Hypothalamus (tissue), 51 donors: ENCODE results near the gene H3-3A.

Experiments used
- DNase-seq, 51 donors: peaks; one replicate each; lab custom pipeline; 2025; lab: John Stamatoyannopoulos, UW

H3-3A gene

GRCh38 chr1:226062558-226063223 is at the start of gene H3-3A:
Gene H3-3A (plus strand): TSS chr1:226062716. CDS start chr1:226064352, 1,636 bp downstream.
- DNase-seq: peak; percentile 73 to 99 (median 95)

DNA sequence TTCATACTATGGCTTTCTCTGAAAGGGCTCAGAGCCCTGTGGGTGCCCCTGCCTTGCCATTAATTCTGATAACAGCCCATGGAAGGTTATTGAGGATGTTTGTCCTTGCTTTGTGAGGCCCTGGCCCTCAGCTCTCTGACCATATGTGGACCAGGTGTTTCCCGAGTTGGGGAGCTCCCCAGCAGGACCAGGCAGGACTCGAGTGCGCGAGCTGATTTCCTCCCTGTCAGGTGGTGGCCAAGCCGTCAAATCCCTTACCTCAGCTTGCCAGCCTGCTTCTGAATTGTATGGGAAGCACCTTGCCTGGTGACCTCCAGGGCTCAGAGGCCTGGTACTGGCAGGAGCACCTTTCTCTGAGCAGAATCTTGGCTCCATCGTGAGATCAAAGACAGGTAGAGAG is 45.4 kb upstream of the H3-3A start:
- DNase-seq: no peak

GRCh38 chr1:226019572-226019971 is 42.9 kb upstream of the H3-3A start:
- no peak for DNase-seq

- no peak for DNase-seq
Measured at GRCh38 chr1:226021401-226021800, 41.1 kb upstream of the H3-3A start.

DNA sequence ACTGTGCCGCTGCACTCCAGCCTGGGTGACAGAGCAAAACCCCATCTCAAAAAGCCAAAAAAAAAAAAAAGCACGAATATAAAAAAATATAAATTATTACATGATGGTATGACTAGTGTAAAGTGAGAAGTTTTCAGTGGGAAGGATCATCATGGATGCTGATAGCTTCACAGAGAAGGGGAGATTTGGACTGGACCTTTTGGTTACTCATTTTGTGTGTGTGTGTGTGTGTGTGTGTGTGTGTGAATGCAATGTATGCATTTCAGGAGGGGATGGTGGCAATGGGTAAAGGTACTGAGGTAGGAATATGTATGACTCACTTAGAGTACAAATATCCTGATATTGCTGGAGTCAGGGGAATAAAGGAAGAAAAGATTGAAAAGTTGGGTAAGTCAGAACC is 40.7 kb upstream of the H3-3A start:
- DNase-seq: no peak

DNA sequence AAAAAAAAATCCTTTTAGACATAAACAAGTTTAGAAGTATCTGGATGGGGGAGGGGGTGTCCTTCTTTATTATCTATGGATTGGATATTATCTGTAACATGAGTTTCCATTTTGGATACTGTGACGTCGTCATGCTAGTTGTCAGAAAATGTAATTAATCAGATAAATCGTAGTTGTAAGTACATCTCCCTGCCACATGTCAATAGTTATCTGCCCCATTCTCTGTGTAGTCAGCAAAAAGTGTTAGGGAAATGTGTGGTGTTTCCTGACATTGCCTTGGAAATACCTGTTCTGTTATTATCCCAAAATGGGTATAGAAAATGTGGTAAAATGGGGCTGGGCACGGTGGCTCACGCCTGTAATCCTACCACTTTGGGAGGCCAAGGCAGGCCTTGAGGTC is 38.8 kb upstream of the H3-3A start:
- no peak for DNase-seq

DNA sequence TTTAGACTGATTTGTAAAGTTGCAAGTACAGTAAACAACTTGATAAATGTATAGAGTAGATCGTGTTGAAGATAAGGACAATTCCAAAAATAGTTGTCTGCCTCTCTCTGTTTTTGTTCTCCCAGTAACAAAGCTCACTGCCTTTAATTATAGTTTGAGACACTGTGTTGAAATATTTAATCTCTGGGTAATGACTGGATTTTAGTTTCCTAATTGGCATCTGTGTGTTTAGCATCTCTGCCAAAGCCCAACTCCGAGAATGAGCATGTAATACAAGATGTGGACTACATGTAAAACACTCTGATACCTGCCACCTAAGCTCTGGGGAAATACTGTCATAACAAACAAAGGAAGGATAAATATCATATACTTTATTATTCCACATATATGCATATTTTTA is 35.7 kb upstream of the H3-3A start:
- DNase-seq: no peak

GRCh38 chr1:226027538-226028217 is 34.8 kb upstream of the H3-3A start:
- no peak for DNase-seq

DNA sequence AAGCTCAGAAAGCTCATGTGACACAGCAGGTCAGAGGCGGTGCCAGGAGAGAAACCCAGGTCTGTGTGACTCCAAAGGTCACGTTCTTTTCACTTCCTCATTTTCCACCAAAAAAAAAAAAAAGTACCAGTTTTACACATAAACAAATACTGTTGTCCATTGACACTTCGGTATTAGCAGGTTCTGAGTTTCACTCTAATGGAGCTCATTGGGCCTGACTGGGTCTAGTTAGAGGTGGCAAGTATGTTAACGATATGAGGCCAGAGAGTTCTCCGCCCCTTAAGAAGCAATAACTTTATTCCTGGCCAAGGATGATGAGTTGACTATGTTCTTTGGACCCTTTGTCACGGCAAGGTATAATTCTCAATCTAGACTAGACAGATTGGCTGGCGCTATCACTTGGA is 33.4 kb upstream of the H3-3A start:
- no peak for DNase-seq

DNA sequence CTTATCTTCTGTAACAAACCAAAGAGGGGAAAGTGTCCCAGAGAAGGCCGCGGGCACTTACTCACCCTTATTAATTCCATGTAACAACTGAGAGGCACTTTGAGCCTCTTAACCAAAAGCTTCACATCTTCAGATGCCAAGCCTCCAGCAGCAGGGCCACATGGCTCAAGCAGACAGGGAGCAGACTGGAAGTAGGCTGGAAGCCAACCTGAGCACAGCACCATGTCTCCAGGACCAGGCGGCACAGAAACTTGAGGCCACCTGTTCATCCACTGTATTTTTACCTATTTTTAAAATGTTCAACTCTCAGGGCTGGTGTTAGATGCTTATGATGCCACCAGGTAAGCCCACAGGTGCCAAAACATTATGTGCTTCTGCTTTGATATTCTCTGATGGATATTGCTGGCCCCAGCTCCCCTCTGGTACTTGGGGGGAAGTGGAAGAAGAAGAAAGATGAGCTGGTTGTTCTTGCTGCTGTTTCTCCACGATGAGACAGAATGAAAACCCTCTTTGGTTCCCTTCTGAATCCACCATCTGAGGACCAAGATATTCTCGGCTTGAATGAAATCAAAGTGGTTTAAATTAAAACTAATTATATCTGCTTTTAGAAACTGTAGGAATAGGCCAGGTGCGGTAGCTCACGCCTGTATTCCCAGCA is 32.8 kb upstream of the H3-3A start:
- DNase-seq: no peak

GRCh38 chr1:226033582-226033981 is 28.9 kb upstream of the H3-3A start:
- no peak for DNase-seq

GRCh38 chr1:226033991-226034390 is 28.5 kb upstream of the H3-3A start:
- no peak for DNase-seq

DNA sequence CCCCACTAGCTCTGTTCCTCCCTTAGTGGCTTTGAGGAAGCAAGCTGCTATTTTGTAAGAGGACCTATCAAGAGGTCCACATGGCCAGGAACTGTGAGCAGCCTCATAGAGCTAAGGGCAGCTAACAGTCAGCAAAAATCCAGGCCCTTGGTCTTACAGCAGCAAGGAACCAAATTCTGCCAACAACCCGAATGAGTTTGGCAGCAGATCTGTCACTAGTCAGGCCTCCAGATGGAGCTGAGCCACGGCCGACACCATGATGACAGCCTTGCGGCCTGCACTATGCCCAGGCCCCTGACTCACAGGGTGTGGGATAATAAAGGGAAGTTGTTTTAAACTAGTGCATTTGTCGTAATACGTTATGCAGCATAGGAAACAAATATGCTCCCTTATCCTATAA is 28.0 kb upstream of the H3-3A start:
- DNase-seq: peak in 43 of 51 donors; percentile 2 to 78 (median 57)

- no peak for DNase-seq
Measured at GRCh38 chr1:226035915-226036314, 26.6 kb upstream of the H3-3A start.

DNA sequence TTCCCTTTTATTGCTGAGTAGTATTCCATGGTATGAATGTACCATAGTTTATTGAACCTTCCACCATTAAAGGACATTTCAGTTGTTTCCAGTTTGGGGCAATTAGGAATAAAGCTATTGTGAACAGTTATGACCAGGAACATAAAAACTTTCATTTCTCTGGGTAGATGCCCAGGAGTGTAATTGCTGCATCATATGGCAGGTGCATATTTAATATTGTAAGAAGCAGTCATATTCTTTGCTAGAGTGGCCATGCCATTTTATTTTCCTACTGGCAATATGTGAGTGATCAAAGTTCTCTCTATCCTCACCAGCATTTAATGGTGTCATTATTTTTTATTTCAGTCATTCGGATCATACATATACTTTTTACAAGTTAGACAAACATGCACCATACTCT is 23.9 kb upstream of the H3-3A start:
- DNase-seq: no peak

DNA sequence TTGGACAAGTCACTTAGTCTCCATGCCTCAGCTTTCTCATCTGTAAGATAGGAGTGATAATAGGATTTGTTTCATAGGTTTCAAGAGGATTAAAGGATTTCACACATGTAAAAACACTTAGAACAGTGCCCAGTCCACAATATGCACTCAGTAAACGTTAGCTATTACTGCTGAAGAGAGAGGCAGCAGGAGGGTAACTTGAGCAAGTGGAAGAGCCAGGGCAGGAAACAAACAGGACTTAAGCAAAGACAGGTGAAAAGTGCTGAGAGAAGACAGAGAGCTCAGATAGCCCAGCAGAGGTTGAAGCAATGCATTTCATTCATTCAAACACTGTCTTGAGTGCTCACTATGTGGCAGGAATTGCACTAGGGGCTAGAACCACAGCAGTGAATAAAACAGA is 21.1 kb upstream of the H3-3A start:
- DNase-seq: no peak

- no peak for DNase-seq
Measured at GRCh38 chr1:226044514-226045101, 17.9 kb upstream of the H3-3A start.

DNA sequence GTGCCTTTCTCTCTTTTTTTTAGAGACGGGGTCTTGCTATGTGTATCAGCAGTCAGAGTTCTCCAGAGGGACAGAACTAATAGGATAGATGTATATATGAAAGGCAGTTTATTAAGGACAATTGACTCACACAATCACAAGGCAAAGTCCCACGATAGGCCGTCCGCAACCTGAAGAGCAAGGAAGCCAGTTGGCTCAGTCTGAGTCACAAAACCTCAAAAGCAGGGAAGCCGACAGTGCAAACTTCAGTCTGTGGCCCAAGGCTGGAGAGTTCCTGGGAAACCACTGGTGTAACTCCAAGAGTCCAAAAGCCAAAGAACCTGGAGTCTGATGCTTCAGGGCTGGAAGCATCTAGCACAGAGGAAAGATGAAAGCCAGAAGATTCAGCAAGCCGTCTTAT is 16.3 kb upstream of the H3-3A start:
- no peak for DNase-seq

DNA sequence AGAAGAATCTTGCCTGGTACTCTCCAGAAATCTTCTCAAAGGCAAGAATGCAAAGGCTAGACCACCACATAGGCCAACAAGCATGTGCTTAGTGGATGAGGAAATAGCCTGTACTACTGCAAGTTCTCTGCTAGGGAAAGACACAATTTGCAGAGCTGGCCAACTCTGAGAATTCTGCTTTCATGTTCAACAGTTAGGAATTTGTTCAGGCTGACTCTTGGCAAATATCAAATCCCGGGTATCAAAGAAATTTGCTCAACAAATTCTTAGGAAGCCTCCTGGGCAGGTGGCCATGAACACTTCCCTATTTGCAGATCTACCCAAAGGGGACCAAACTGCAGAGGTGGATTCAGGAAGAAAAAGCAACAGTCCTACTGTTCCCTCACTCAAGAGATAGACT is 15.0 kb upstream of the H3-3A start:
- no peak for DNase-seq

DNA sequence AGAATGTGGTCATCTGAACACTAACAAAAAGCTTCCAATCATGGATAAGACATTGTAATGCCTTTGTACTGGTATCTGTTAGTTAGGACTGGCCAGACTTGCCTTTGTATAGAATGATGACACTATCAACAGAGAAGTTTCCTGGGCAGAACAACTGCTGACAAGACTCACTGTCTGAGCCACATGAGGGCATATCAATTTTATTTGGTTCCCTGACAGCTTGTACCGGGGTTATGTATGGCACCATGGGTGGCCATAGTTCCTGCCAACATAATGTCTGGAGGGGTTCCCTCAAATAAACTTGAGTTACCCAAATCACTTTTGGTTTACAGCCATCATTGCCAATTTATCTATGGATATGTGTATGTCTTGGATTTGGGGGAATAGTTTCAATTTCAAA is 13.6 kb upstream of the H3-3A start:
- no peak for DNase-seq

DNA sequence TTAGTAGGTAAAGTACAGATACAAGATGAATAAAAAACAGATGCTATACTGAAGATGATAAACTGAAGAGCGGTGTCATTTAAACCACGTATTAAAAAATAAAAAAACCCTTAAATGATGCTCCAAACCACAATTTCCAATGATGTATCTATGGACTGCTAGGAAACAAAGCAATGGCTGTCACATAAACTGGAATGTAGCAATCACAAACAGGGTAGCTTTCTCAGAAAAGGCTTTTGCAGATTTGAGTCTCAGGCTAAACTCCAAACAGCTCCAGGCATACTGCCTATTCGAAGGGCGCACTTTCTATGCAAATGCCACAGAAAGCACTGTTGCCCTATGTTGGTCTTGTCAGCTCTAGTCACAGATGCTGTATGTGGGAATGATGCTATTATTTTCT is 12.4 kb upstream of the H3-3A start:
- no peak for DNase-seq

- DNase-seq: no peak
Measured at GRCh38 chr1:226051365-226051764, 11.2 kb upstream of the H3-3A start.
